ENCODE results near the gene ZDHHC13.

DNA sequence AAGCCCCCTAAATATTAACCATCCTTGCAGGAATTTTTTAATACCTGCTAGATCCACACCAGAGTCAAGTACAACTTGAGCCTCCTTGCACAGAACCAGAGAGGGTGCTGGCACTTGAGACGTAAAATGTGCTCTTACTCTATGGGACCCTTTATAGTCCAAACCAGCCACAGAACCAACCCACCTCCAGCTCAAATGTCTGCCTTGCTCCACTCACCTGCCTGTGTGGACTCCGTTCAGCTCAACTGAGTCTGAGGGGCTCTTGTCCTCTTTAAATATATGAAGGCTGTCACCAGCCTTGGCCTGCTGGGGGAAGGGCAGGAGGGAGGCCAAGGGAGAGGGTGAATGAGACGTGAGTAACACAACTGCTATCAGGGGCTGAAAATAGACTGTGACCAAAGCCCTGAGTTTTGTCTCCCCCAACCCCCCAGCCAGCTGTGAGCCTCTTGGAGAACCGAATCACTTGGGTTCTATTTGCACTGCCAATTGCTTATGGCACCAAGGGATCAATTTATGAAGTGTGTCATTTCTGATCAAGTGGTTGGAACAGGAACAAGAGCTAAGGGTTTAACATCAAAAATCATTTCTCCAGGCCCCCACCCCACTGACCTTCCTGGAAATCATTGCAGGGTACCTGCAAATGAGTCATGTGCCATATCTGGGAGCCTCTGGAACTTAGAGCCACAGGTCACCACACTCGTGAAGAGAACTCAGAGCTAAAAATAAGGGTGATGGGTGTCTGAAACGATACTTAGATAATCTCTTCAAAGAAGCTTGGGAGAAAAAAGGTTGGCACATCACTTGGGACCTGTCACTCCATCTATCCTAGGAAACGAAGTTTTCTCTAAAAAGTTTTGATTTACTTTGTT is 85.0 kb downstream of the ZDHHC13 start, which contains the start of gene CSRP3:
- TF ChIP-seq, protein P1, sequence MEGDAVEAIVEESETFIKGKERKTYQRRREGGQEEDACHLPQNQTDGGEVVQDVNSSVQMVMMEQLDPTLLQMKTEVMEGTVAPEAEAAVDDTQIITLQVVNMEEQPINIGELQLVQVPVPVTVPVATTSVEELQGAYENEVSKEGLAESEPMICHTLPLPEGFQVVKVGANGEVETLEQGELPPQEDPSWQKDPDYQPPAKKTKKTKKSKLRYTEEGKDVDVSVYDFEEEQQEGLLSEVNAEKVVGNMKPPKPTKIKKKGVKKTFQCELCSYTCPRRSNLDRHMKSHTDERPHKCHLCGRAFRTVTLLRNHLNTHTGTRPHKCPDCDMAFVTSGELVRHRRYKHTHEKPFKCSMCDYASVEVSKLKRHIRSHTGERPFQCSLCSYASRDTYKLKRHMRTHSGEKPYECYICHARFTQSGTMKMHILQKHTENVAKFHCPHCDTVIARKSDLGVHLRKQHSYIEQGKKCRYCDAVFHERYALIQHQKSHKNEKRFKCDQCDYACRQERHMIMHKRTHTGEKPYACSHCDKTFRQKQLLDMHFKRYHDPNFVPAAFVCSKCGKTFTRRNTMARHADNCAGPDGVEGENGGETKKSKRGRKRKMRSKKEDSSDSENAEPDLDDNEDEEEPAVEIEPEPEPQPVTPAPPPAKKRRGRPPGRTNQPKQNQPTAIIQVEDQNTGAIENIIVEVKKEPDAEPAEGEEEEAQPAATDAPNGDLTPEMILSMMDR (IDR thresholded peaks at IDR 0.05): no peak
- no peak for TF ChIP-seq EZH2 (IDR thresholded peaks at IDR 0.05; ENCODE audit: borderline replicate concordance, insufficient read depth, low read depth, low read length, poor library complexity, severe bottlenecking)
